KBM-7 (cell line): Measurements from ENCODE around the gene FBXL3.
"Not testable (repeated sequence)": the region's sequence is repeated elsewhere in the genome, so short reads cannot be mapped to it uniquely, and the experiment has no call there.

Source experiments
- DNase-seq: peaks from one replicate; pipeline ENCODE4 v3.0.0-alpha.2; 2015
- in situ Hi-C: fragments of 300-500 bp; cut with MboI; formaldehyde crosslinking; loops from 2 replicates; pipeline ENCODE4 v1.14.3; 2020; ENCODE audit warnings: low sequenced_read_pairs, low pct_unique_long_range_greater_than_20kb, mixed read lengths

The FBXL3 gene

GRCh38 chr13:77029436-77029835 lies 2.5 kb upstream of the FBXL3 start:
- in situ Hi-C loops: no loop called here
- no peak for DNase-seq

- in situ Hi-C loops: no loop called here
- DNase-seq: no peak
Observed at GRCh38 chr13:77028202-77028601, 1.2 kb upstream of the FBXL3 start.

- DNase-seq: peak; percentile 77
- in situ Hi-C loops: no loop called here
Observed at GRCh38 chr13:77026255-77026860, 601 bp downstream of the FBXL3 start.

- no peak for DNase-seq
- in situ Hi-C loops: no loop called here
Observed at GRCh38 chr13:77022341-77022740, 4.6 kb downstream of the FBXL3 start.

- no peak for DNase-seq
- in situ Hi-C loops: no loop called here
Observed at GRCh38 chr13:77019756-77020155, 7.2 kb downstream of the FBXL3 start.

GRCh38 chr13:77016888-77017623 lies 9.9 kb downstream of the FBXL3 start:
- in situ Hi-C loops: no loop called here
- DNase-seq: no peak

GRCh38 chr13:77016251-77016812 lies 10.6 kb downstream of the FBXL3 start:
- in situ Hi-C loops: no loop called here
- DNase-seq: no peak

GRCh38 chr13:77014906-77015685 lies 11.9 kb downstream of the FBXL3 start:
- in situ Hi-C loops: no loop called here
- DNase-seq: no peak

- in situ Hi-C loops: no loop called here
Observed at GRCh38 chr13:77013853-77014542, 13.0 kb downstream of the FBXL3 start.

GRCh38 chr13:77009719-77010118 lies 17.2 kb downstream of the FBXL3 start:
- in situ Hi-C loops, DNase-seq: not testable (repeated sequence)

More at GRCh38 chr13:77013853-77014542, 13.0 kb downstream of the FBXL3 start:
- peak; percentile 29 for DNase-seq

- in situ Hi-C loops: no loop called here
Observed at GRCh38 chr13:77009011-77009410, 17.9 kb downstream of the FBXL3 start.

GRCh38 chr13:77008337-77008736 lies 18.6 kb downstream of the FBXL3 start:
- DNase-seq, in situ Hi-C loops: not testable (repeated sequence)

More at GRCh38 chr13:77009011-77009410, 17.9 kb downstream of the FBXL3 start:
- no peak for DNase-seq

- in situ Hi-C loops: no loop called here
- no peak for DNase-seq
Observed at GRCh38 chr13:77002590-77003190, 24.3 kb downstream of the FBXL3 start.

- in situ Hi-C loops: no loop called here
- DNase-seq: no peak
Observed at GRCh38 chr13:77001963-77002587, 24.9 kb downstream of the FBXL3 start.

GRCh38 chr13:77001540-77001939 lies 25.4 kb downstream of the FBXL3 start:
- in situ Hi-C loops: no loop called here
- no peak for DNase-seq

GRCh38 chr13:77000475-77000874 lies 26.5 kb downstream of the FBXL3 start:
- in situ Hi-C loops: no loop called here
- peak; percentile 46 for DNase-seq

GRCh38 chr13:76994281-76994680 lies 32.7 kb downstream of the FBXL3 start:
- no peak for DNase-seq
- in situ Hi-C loops: no loop called here

GRCh38 chr13:76993473-76993872 lies 33.5 kb downstream of the FBXL3 start:
- in situ Hi-C loops: no loop called here
- no peak for DNase-seq
